Mesodermal cell (in vitro differentiated cells): Measurements from ENCODE around the gene TMEM273.
A peak's percentile ranks its signal among the peaks of the same experiment; 100 is the strongest.

Experiments used
- H3K27ac ChIP-seq: 2 replicates; pipeline ENCODE4 v1.7.0; 2013; ENCODE audit warnings: mild to moderate bottlenecking, low read depth, low read length, moderate library complexity; ENCODE audit not compliant: severe bottlenecking
- H3K36me3 ChIP-seq: 2 replicates; pipeline ENCODE4 v1.7.1; 2013; ENCODE audit warnings: mild to moderate bottlenecking, low read length, moderate library complexity; ENCODE audit not compliant: control insufficient read depth, insufficient read depth
- H3K4me1 ChIP-seq: one replicate; pipeline ENCODE4 v1.7.1; 2013; ENCODE audit warnings: mild to moderate bottlenecking, low read length; ENCODE audit not compliant: insufficient read depth, control insufficient read depth, poor library complexity, severe bottlenecking
- H3K4me3 ChIP-seq: 2 replicates; pipeline ENCODE4 v1.7.0; 2013; ENCODE audit warnings: low read length, control low read depth, mild to moderate bottlenecking; ENCODE audit not compliant: insufficient read depth, poor library complexity, severe bottlenecking; ENCODE audit errors: extremely low read depth
- H3K9me3 ChIP-seq: 2 replicates; pipeline ENCODE4 v1.7.1; 2013; ENCODE audit warnings: mild to moderate bottlenecking, low read length, moderate library complexity; ENCODE audit not compliant: control insufficient read depth
- WGBS, 2 experiments: methylation state at CpG; one replicate each; pipeline ENCODE4 v1.1.5; 2013; ENCODE audit warnings: missing lambda C conversion rate in 2 of 2; ENCODE audit not compliant: insufficient coverage in 2 of 2; 5-methylcytosine and 5-hydroxymethylcytosine counted together

Gene TMEM273

GRCh38 chr10:49186613-49187012 lies 1.6 kb downstream of the TMEM273 start:
- no peak overlapping the region for H3K27ac ChIP-seq
- 88% methylated on average over 2 of the region's 4 CpGs; no CpG with 5 or more reads in 1 of the 2 experiments for WGBS, 2 experiments
- no peak overlapping the region for H3K4me3 ChIP-seq
- no peaks in the 10 kb centered on the region for H3K36me3 ChIP-seq
- H3K4me1 ChIP-seq = no peaks in the 10 kb centered on the region
- H3K9me3 ChIP-seq = no peaks in the 10 kb centered on the region

DNA sequence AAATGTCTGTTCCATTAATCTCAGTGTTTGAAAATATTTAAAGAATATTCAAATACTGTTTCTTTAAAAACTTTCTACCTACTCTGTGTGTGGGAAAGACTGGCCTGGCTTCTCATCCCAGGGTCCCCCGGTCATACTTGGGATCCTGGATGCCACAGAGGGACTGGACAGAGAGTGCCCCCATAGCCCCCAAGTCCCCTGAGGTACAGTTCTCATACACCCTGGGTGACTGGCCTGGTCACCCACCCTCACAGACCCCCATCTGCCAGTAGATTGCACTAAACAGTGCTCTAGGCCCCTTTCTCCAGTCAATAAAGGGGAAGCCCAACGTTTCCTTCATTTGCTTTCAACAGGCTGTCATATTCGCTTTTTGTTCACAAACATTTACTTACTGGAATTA lies 3.0 kb downstream of the TMEM273 start:
- Histone ChIP-seq H3K36me3 (no peaks in the 10 kb centered on the region), H3K4me3 (no peak overlapping the region), H3K4me1 (no peaks in the 10 kb centered on the region), H3K27ac (no peak overlapping the region), H3K9me3 (no peaks in the 10 kb centered on the region)
- WGBS, 2 experiments = 100% methylated on average over 3 of the region's 3 CpGs; no CpG with 5 or more reads in 1 of the 2 experiments

DNA sequence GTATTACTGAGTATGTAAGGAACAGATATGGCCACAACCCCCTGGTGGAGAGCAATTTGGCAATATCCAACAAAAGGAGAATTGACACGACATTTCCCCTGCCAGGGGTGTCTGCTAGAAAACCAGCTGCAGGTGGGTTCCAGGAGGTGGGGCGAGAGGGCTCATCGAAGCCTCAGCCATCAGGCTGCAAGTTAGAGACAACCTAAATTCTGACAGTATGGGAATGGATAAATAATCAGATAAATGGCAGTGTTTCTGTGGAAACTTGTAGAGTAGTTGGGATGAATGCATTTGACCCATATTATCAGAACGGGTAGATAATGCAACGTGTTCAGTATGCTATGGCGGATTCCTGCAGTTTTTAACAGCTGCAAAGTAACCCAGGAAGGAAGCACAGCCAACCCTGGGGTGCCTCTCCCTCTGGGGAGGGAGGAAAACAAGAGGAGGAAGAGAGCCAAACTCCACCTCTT lies 3.5 kb downstream of the TMEM273 start:
- Histone ChIP-seq H3K4me3 (no peak overlapping the region), H3K4me1 (no peaks in the 10 kb centered on the region), H3K27ac (no peak overlapping the region), H3K9me3 (no peaks in the 10 kb centered on the region), H3K36me3 (no peaks in the 10 kb centered on the region)
- WGBS, 2 experiments = 77 to 90% methylated on average over 6 of the region's 6 CpGs

DNA sequence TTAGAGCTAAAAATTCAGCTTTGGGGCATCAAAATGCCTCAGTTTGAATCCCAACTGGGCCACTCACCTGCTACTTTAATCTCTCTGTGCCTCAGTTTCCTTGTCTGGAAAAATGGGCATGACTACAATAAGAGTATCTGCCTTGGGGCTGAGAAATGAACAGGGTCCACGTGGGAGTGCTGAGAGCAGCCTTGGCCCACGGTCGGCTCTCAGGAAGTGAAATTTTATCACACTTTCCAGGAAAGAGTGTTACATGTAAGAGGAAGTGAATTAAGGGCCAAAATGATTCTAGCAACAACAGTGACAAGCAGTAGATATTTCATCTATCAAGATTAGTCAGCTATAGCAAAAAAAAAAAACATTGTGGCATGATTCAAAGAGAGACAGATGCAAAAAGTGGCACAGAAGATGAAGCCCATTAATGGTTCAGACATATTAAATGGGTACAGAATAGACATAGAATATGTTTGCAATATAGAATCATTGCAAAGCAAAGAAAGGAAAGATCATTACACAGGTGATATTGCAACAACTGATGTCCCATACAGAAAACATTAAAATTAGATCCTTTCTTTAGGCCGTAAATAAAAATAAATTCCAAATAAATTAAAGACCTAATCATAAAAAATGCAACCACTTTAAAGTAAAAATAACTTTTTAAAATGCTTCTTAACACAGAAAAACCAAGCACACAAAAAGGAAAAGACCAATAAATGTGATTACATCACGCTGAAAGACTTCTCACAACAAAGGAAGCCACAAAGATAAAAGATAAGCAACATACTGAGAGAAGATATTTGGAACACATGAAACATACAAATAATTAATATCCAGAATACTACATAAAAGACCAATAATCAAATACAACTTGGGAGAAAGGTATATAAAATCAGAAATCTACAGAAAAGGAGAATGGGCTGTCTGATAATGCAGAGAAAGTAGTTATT lies 4.3 kb downstream of the TMEM273 start:
- WGBS, 2 experiments = 64% methylated on average over 4 of the region's 5 CpGs; no CpG with 5 or more reads in 1 of the 2 experiments
- H3K27ac ChIP-seq = no peak overlapping the region
- no peaks in the 10 kb centered on the region for H3K9me3 ChIP-seq
- H3K36me3 ChIP-seq = no peaks in the 10 kb centered on the region
- no peak overlapping the region for H3K4me3 ChIP-seq
- no peaks in the 10 kb centered on the region for H3K4me1 ChIP-seq

GRCh38 chr10:49182776-49183175 lies 5.4 kb downstream of the TMEM273 start:
- 82 to 100% methylated on average over 2 to 3 of the region's 4 CpGs for WGBS, 2 experiments
- H3K36me3 ChIP-seq = no peaks in the 10 kb centered on the region
- H3K4me3 ChIP-seq = no peak overlapping the region
- no peak overlapping the region for H3K27ac ChIP-seq
- peaks cover 4% of the 10 kb centered on the region for H3K4me1 ChIP-seq
- H3K9me3 ChIP-seq = no peaks in the 10 kb centered on the region

DNA sequence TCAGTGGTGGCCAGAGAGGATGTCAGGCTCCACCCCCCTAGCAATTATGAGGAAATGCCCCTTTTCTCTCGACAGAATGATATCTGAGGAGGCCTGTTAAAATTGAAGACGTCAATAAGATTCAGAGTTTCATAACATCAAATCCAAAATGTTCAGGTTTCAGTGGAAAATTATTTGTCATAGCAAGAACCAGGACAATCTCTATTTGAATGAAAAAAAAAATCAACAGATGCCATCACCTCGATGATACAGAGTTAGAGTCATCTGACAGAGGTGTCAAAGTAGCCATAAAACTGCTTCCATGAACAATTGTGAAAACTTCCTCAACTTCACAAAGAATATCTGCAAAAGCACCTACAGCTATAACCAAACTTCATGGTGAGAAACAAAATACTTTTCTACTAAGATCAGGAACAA lies 7.7 kb downstream of the TMEM273 start:
- H3K9me3 ChIP-seq = no peaks in the 10 kb centered on the region
- H3K27ac ChIP-seq = no peak overlapping the region
- no peak overlapping the region for H3K4me3 ChIP-seq
- peaks cover 15% of the 10 kb centered on the region for H3K4me1 ChIP-seq
- no peaks in the 10 kb centered on the region for H3K36me3 ChIP-seq
- 89 to 100% methylated on average over 1 of the region's 3 CpGs for WGBS, 2 experiments

- WGBS, 2 experiments = 70 to 74% methylated on average over 4 to 5 of the region's 10 CpGs
- no peak overlapping the region for H3K4me3 ChIP-seq
- H3K27ac ChIP-seq = no peak overlapping the region
- no peaks in the 10 kb centered on the region for H3K36me3 ChIP-seq
- H3K9me3 ChIP-seq = no peaks in the 10 kb centered on the region
- peaks cover 15% of the 10 kb centered on the region for H3K4me1 ChIP-seq
Observed at GRCh38 chr10:49179699-49180443, 8.3 kb downstream of the TMEM273 start.

DNA sequence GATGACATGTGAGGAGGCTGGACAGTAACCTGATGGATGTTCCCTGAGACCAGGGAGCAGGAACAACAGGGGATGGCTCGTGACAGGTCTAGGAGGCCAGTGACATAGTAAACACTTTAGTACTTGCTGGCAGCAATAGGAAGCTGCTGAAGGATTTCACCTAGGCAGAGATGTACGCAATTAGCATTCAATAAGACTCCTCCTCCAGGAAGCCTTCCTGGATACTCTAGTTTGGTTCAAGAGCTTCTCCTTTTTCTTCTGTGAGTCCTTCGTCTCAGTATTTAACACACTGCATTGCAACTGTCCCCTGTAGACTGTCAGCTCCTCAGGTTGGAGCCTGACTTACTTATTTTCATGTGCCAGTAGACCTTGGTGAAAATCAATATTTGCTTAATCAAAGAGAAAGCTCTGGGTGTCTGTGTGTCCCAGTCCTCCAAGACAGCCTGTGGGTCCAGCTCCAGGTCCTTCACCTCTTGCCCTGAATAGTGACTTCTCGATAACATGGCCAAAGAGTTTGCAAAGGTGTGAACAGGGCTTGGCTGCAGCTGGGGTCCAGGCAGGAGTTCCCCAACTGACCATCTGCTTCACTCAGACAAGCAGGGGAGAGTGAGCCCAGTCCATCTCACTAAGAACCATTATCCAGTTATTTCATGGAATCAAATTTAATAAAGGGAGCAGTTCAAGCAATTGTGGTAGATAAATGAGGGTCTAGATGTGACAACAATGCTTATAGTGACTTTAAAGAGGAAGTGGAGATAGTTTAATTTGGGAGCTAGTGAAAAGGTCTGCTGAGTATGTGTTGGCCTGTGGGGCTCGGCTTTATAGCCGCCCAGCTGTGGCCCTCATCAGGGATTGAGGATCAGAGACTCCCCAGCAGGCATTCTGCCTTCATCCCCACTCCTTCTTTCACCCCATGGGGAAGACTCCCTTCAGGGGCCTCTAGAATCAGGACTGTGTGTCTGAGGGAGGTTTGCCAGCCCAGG lies 9.4 kb downstream of the TMEM273 start:
- no peak overlapping the region for H3K4me3 ChIP-seq
- no peak overlapping the region for H3K27ac ChIP-seq
- no peaks in the 10 kb centered on the region for H3K36me3 ChIP-seq
- 84 to 100% methylated on average over 4 to 5 of the region's 6 CpGs for WGBS, 2 experiments
- peaks cover 15% of the 10 kb centered on the region for H3K4me1 ChIP-seq
- no peaks in the 10 kb centered on the region for H3K9me3 ChIP-seq

- Histone ChIP-seq H3K4me1 (peaks cover 15% of the 10 kb centered on the region), H3K27ac (peak overlapping the region; percentile 29), H3K36me3 (no peaks in the 10 kb centered on the region), H3K4me3 (no peak overlapping the region), H3K9me3 (no peaks in the 10 kb centered on the region)
- 81 to 82% methylated on average over 8 of the region's 9 CpGs for WGBS, 2 experiments
Observed at GRCh38 chr10:49177391-49178355, 10.5 kb downstream of the TMEM273 start.
